ENCODE data around the gene ARL6IP4.

ARL6IP4 gene

DNA sequence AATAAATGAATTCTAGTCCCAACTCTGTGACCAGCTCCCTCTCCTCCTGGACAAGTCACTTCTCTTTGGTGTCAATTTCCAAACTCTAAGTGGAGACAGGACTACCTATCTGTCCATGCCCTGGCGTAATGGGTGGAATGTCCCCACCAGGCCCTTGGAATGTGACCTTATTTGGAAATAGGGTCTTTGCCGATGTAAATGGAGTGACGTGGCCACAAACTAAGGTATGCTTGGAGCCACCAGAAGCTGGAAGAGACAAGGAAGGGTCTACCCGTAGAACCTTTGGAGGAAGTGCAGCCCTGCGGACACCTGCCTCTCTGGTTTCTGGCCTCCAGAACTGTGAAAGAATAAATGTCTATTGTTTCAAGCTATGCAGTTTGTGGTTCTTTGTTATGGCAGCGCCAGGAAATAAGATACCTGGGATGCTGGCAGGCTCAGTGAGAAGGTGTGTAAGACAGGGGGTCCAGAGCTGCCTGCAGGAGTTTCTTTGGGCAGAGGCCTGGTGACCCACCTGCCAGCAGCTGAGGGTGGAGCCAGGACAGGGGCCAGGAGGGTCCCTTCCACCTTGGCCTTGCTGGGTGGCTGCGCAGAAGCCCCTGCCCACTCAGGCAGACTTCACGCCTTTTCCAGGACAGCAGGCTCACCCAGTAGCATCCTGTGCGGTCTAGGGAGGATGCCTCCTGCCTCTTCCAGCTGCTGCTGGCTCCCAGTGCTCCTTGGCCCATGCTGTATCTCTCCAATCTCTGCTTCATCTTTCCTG is 45.8 kb downstream of the ARL6IP4 start:
- Histone ChIP-seq H3K4me3 (ENCODE audit: low read depth, low read length) (no peak overlapping the region), H3K79me2 (peaks cover 2% of the 10 kb centered on the region), H3K36me3 (ENCODE audit: control insufficient read depth, insufficient read depth, low read length) (no peaks in the 10 kb centered on the region), H3K9ac (no peak overlapping the region), H3K4me2 (ENCODE audit: low read length) (no peak overlapping the region), H3K9me3 (ENCODE audit: control insufficient read depth, low read length) (no peaks in the 10 kb centered on the region), H3K27ac (no peak overlapping the region), H2AFZ (no peak overlapping the region), H3K4me1 (no peaks in the 10 kb centered on the region), H3K27me3 (ENCODE audit: control insufficient read depth, insufficient read depth, low read length) (no peaks in the 10 kb centered on the region)
- TF ChIP-seq CTCF (IDR thresholded peaks at IDR 0.05): no peak

- no peaks in the 10 kb centered on the region for H3K4me1 ChIP-seq
Observed at GRCh38 chr12:123027726-123028445, 47.4 kb downstream of the ARL6IP4 start.

GRCh38 chr12:123028475-123028874 is 48.0 kb downstream of the ARL6IP4 start:
- Histone ChIP-seq H3K4me2 (ENCODE audit: low read length) (no peak overlapping the region), H3K27ac (no peak overlapping the region), H3K9me3 (ENCODE audit: control insufficient read depth, low read length) (no peaks in the 10 kb centered on the region), H3K27me3 (ENCODE audit: control insufficient read depth, insufficient read depth, low read length) (no peaks in the 10 kb centered on the region), H3K4me3 (ENCODE audit: low read depth, low read length) (no peak overlapping the region), H3K36me3 (ENCODE audit: control insufficient read depth, insufficient read depth, low read length) (no peaks in the 10 kb centered on the region), H3K9ac (no peak overlapping the region), H3K4me1 (no peaks in the 10 kb centered on the region), H3K79me2 (peaks cover 2% of the 10 kb centered on the region), H2AFZ (no peak overlapping the region)
- no peak for TF ChIP-seq CTCF (IDR thresholded peaks at IDR 0.05)

More at GRCh38 chr12:123027726-123028445, 47.4 kb downstream of the ARL6IP4 start:
- Histone ChIP-seq H3K4me3 (ENCODE audit: low read depth, low read length) (no peak overlapping the region), H3K27ac (no peak overlapping the region), H3K4me2 (ENCODE audit: low read length) (no peak overlapping the region), H3K9me3 (ENCODE audit: control insufficient read depth, low read length) (no peaks in the 10 kb centered on the region), H2AFZ (no peak overlapping the region), H3K36me3 (ENCODE audit: control insufficient read depth, insufficient read depth, low read length) (no peaks in the 10 kb centered on the region), H3K9ac (no peak overlapping the region), H3K27me3 (ENCODE audit: control insufficient read depth, insufficient read depth, low read length) (no peaks in the 10 kb centered on the region), H3K79me2 (peaks cover 2% of the 10 kb centered on the region)
- TF ChIP-seq CTCF (IDR thresholded peaks at IDR 0.05): no peak

GRCh38 chr12:123029550-123029949 is 49.1 kb downstream of the ARL6IP4 start:
- no peak for TF ChIP-seq CTCF (IDR thresholded peaks at IDR 0.05)
- Histone ChIP-seq H3K4me1 (no peaks in the 10 kb centered on the region), H3K4me3 (ENCODE audit: low read depth, low read length) (no peak overlapping the region), H3K4me2 (ENCODE audit: low read length) (no peak overlapping the region), H3K9ac (no peak overlapping the region), H3K36me3 (ENCODE audit: control insufficient read depth, insufficient read depth, low read length) (no peaks in the 10 kb centered on the region), H3K27me3 (ENCODE audit: control insufficient read depth, insufficient read depth, low read length) (no peaks in the 10 kb centered on the region), H3K79me2 (peaks cover 2% of the 10 kb centered on the region), H2AFZ (no peak overlapping the region), H3K27ac (no peak overlapping the region), H3K9me3 (ENCODE audit: control insufficient read depth, low read length) (no peaks in the 10 kb centered on the region)

Measured in parathyroid adenoma (tissue), 2 donors.